Head of caudate nucleus (tissue), 42 donors: ENCODE measurements around the gene FXYD1.

ENCODE experiments used
- DNase-seq, 42 donors: peaks; one replicate each; pipeline versions ENCODE4 v3.0.0 to v3.0.0-alpha.2; 2020 to 2021; ENCODE audit warnings: mixed read lengths in 7 of 42
- intact Hi-C: fragments of 100-400 bp; cut with DNase I; formaldehyde crosslinking; loops from one replicate; pipeline ENCODE4 v1.15.0; 2022

Gene FXYD1

DNA sequence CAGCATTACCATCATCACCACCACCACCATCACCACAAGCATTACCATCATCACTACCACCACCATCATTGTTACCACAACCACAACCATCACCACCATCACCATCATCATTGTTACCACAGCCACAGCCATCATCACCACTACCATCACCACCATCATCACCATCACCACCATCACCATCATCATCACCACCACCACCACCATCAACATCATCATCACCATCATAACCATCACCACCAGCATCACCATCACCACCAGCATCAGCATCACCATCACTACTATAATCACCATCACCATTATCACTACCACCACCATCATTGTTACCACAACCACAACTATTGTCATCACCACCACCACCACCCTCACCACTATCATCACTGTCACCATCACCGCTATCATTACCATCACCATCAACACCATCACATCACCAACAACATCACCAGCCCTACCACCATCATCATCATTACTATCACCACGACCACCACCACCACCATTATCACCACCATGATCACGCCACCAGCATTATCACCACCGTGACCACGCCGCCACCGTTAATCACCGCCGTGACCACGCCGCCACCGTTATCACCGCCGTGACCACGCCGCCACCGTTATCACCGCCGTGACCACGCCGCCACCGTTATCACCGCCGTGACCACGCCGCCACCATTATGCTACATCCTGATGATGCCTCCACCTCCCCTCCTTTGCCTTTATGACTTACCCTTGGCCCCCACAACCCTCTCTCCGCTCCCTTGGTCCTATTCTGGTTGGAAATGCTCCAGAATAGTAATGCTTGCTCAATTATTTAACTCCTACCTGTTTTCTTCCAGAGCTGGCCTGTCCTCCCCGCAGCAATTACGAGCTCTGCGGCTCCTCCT lies 33.0 kb upstream of the FXYD1 start:
- intact Hi-C loops = no loop called here
- no peak for DNase-seq

GRCh38 chr19:35106291-35106583 lies 32.4 kb upstream of the FXYD1 start:
- peak; percentile 71 to 95 (median 88) for DNase-seq
- intact Hi-C loops = no loop called here

DNA sequence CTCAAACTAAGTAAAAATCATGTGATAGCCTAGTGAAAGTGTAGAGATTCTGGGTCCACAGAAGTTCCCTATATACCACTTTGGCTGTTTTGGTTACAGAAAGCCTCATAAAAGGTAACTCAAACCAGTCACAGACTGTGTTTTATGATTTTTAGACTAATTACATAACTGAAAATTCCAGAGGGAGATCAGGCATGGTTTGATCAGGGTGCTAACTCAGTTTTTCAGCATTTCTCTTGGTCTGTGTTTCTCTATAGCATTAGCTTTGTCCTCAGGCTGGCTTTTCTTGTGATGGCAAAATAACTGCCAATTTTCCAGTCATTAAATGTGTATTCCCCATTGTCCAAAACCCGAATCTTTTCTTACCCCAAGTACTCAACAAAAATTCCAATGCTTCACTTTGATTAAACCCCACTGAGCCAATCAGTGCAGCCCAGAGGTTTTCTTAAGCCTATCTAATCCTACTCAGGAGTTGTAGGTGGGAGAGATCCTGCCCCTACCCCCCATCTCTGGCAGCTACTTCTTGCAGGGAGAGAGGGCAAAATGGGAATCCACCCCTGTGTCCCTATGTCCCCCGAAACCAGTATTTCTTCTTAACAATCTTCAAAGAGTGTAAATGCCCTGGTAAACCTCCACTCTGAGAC lies 31.6 kb upstream of the FXYD1 start:
- no peak for DNase-seq
- intact Hi-C loops = no loop called here

DNA sequence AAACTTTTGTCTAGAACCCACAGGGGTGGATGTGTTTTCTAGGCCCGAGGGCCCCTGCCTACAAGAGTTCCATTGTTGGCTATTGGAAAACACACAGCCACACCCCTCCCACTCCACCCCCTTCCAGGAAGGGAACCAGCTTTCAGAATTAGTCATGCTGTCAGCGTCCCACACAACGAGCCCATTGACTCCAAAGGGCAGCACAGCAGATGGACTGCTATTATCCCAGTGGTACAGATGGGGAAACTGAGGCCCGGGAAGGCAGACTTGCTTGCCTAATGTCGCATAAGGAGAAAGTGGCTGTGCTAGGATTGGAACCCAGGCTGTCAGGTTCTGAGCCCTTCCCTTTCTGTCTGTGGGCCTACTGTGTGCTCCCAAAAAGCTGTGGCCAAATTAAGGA lies 31.1 kb upstream of the FXYD1 start:
- intact Hi-C loops = no loop called here
- peak; percentile 70 to 97 (median 90) for DNase-seq

GRCh38 chr19:35108730-35109129 lies 29.9 kb upstream of the FXYD1 start:
- no peak for DNase-seq

DNA sequence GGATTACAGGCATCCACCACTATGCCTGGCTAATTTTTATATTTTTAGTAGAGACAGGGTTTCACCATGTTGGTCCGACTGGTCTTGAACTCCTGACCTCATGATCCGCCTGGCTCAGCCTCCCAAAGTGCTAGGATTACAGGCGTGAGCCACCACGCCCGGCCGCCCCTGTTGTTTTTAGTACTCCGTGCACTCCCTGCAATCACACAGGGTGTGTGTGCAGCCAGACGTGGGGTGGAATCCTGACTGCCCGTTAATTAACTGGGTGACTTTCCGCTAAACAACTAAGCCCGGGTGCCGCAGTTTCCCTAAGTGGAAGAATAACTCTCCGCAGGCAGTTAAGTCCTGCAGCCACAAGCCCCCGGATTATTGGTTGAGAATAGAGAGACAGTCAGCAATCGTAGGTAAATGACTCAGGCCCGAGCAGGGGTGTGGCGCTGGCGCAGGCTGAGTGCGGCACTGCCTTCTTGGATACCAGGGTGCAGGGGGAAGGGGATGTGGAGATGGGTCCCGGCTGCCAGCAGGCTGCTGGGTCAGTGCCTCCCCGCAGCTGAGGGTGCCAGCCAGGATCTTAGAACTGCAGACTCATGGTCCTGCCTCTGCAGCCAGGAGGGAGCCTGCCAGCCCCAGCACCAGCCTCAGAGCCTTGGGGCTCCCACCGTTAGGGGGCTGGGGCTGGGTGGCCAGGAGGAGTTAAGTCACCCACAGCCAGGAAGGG lies 29.1 kb upstream of the FXYD1 start:
- intact Hi-C loops = no loop called here
- DNase-seq = peak in 40 of 42 donors; percentile 40 to 87 (median 67)

More at GRCh38 chr19:35108730-35109129, 29.9 kb upstream of the FXYD1 start:
- intact Hi-C loops = no loop called here

DNA sequence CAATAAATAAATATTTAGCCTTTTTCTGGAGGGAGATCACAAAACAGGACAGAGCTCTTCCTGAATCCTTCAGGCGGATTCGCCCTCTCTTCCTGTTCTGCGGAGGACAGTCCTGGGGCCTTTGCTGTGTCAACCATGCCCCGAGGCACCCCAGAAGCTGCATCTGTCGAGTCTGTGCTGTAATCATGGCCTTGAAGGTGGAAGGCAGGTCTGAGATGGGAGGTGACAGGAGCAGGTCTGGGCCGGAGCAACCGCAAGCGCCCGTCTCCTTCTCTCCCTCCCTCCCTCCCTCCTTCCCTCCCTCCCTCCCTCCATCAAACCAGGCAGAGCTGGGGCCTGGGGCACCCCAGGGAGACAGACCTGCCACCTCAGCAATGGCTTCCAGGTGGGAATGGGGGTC lies 27.6 kb upstream of the FXYD1 start:
- DNase-seq = no peak
- intact Hi-C loops = no loop called here

DNA sequence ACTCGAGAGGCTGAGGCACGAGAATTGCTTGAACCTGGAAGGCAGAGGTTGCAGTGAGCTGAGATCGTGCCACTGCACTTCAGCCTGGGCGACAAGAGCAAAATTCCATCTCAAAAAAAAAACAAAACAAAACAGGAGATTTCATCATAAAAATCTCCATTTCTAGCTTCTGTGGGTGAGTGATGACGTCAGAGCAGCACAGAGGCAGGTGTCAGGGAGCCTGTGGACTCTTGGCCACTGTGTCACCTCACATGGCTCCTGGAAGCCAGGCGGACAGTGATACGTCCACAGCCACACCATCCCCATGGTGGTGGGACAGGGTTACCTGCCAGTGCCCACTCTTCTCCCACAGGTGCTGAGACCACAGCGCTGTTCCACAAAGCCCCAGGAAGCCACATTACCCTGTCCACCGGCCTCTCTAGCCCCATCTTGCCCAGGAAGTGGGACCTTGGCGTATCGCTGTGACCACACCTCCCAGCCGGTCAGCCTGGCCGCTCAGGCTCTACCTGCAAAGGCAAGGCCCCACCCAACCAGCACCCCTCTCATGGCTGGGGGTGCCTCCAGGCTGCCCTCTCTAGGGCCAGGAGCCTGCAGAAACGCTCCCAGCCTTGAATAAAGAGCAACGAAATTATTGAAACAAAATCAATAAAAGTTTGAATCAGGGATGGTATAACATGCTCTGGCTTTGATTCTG lies 25.5 kb upstream of the FXYD1 start:
- intact Hi-C loops = no loop called here
- DNase-seq = no peak

GRCh38 chr19:35114353-35115176 lies 24.1 kb upstream of the FXYD1 start:
- intact Hi-C loops = no loop called here
- DNase-seq = peak; percentile 51 to 95 (median 85)

GRCh38 chr19:35115177-35115951 lies 23.3 kb upstream of the FXYD1 start, which contains the start of gene FXYD3:
FXYD3 (plus strand) TSS chr19:35115823; CDS start chr19:35119377, 3,554 bp downstream.
- DNase-seq = peak; percentile 82 to 97 (median 92)
- intact Hi-C loops = no loop called here

GRCh38 chr19:35116072-35116801 lies 22.4 kb upstream of the FXYD1 start:
- DNase-seq = no peak
- intact Hi-C loops = no loop called here

GRCh38 chr19:35117116-35117515 lies 21.5 kb upstream of the FXYD1 start:
- intact Hi-C loops = no loop called here
- DNase-seq = peak in 1 of 42 donors; percentile 36

- intact Hi-C loops = no loop called here
- no peak for DNase-seq
These were observed 20.8 kb upstream of the FXYD1 start for GRCh38 chr19:35117799-35118198.

DNA sequence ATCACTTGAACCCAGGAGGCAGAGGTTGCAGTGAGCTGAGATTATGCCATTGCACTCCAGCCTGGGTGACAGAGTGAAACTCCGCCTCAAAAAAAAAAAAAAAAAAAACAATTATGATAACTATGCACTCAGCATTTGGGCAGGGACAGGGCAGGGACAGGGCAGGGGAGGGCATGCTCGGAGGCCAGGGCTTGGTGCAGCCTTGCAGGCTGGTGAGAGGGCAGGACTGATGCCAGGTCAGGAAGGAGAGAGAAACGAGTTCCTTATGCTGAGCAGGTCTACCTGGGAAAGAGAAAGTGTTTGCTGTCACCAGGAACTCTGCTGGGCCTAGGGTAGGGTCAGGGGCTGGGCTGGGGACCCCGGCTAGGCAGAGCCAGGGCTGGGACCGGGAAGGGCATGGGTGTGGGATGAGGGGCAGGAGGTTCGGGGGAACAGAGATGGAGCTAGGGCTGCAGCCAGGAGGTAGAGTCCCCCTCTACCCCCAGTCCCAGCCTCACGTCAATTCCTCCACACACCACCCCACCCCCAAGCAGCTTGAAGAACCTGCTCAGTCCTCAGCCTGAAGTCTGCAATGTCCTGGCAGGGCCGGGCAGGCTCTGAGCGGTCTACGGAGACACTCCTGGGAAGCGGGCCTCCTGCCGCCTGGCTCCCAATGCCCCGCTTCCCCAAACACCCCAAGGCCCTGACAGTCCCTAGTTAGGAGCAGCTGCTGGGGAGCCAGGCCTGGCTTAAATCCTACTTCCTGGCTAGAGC lies 20.2 kb upstream of the FXYD1 start:
- DNase-seq = no peak
- intact Hi-C loops = no loop called here

GRCh38 chr19:35119091-35119490 lies 19.5 kb upstream of the FXYD1 start:
- DNase-seq = no peak
- intact Hi-C loops = no loop called here

- intact Hi-C loops = no loop called here
- no peak for DNase-seq
These were observed 19.0 kb upstream of the FXYD1 start for GRCh38 chr19:35119578-35120155.
